Gastroesophageal sphincter (tissue), 3 donors: Measurements from ENCODE around the gene FAM50A.

Experiments used
- CTCF ChIP-seq, 4 experiments: fragments of 200-600 bp in 2 of 4; fragments of 450-650 bp in 2 of 4; sonication (generic) in 1 of 4; IDR thresholded peaks; one replicate each; pipeline ENCODE4 v1.5.1; 2017 to 2019; ENCODE audit warnings: antibody characterized with exemption in 4 of 4, mild to moderate bottlenecking in 2 of 4, moderate library complexity in 2 of 4
- POLR2AphosphoS5 ChIP-seq: sonication (generic); formaldehyde crosslinking; IDR thresholded peaks from one replicate; pipeline ENCODE4 v1.6.1; 2017; ENCODE audit warnings: antibody characterized with exemption

GRCh38 chrX:154467556-154467955 is 23.6 kb downstream of the FAM50A start:
- TF ChIP-seq CTCF (IDR thresholded peaks at IDR 0.05): no peak
- no peak for TF ChIP-seq POLR2AphosphoS5
